Measurements from ENCODE around the gene TCIRG1. TPM values are rescaled to one million over a fixed set of nuclear protein-coding genes. Genes with fewer than 3 reads are reported as not detected.
A peak's percentile ranks its signal among the peaks of the same experiment; 100 is the strongest.

TCIRG1 gene
- total and polyA plus RNA-seq, 2 of the 13 experiments (the other 11 are each of a cell fraction or from before 2014, with no cell fraction given), result 48.0 to 69.6 TPM

DNA sequence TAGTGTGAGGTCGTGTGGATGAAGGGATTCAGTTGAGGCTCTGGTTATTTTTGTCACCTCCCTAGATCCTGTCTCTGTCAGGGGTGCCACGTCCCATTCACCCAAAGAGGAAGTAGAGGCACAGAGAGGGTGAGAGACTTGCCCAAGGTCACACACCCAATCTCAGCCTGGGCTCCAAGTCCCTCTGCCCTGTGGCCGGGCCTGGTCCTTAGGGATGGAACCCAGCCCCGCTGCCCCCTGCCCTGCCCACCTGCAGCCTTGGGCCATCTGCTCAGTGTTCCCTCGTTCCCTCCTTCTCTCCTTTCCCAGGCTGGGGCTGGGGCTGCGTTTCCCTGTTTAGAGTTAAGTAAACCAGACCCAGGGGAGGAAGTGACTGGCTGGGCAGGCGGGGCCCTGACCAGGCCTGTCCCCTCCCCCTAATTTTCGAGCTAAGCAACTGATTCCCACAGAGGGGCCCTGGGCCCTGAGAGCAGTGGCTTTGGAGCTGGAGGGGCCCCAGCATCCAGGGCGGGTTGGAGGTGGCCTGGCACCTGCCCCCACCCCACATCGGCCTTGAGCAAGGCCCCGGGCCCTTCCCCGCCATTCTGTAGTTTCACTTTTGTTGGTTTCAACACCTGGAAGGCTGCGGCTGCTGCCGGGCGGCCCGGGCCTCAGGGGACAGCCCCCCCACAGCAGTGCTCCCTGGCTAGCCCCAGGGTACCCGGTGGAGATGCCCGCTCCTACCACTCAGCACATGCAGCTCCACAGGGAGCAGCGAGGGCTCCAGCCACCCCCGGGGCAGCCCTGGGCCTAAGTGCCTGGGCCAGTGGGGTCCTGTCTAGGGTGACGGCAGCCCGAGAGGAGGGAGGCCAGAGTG lies 1.5 kb downstream of the TCIRG1 start (continued):
- TF ChIP-seq ZNF850 (CRISPR knock-in tag; conservative IDR thresholded peaks at IDR 0.05) (no peak), ZNF776 (CRISPR knock-in tag; IDR thresholded peaks at IDR 0.05) (no peak), ARNT2 (CRISPR knock-in tag; IDR thresholded peaks at IDR 0.05; ENCODE audit: low read depth) (peak; percentile 71; the same call in 1 of the 2 replicates), IRF2 (CRISPR knock-in tag; IDR thresholded peaks at IDR 0.05) (no peak), HNRNPK (IDR thresholded peaks at IDR 0.05; ENCODE audit: low read depth, low read length, poor library complexity, severe bottlenecking) (no peak), ZNF350 (CRISPR knock-in tag; IDR thresholded peaks at IDR 0.05; ENCODE audit: borderline replicate concordance, low read depth) (peak; percentile 69; the same call in 1 of the 2 replicates), EHMT2 (IDR thresholded peaks at IDR 0.05; ENCODE audit: borderline replicate concordance, low read depth, low read length) (no peak), TEAD2 (CRISPR knock-in tag; IDR thresholded peaks at IDR 0.05) (no peak), HNRNPLL (IDR thresholded peaks at IDR 0.05; ENCODE audit: low read depth, low read length, poor library complexity, severe bottlenecking) (peak; percentile 53), ZNF143 (CRISPR knock-in tag; IDR thresholded peaks at IDR 0.05) (0 out of 2 replicates have a peak, but pooled peaks have one; percentile 18), ZNF747 (CRISPR knock-in tag; IDR thresholded peaks at IDR 0.05; ENCODE audit: borderline replicate concordance) (no peak), RFXAP (CRISPR knock-in tag; IDR thresholded peaks at IDR 0.05; ENCODE audit: borderline replicate concordance) (0 out of 2 replicates have a peak, but pooled peaks have one; percentile 23), ZBTB38 (CRISPR knock-in tag; IDR thresholded peaks at IDR 0.05) (no peak), ZFP1 (CRISPR knock-in tag; IDR thresholded peaks at IDR 0.05) (no peak), ZNF251 (CRISPR knock-in tag; IDR thresholded peaks at IDR 0.05) (no peak)
- TF ChIP-seq, protein P1, sequence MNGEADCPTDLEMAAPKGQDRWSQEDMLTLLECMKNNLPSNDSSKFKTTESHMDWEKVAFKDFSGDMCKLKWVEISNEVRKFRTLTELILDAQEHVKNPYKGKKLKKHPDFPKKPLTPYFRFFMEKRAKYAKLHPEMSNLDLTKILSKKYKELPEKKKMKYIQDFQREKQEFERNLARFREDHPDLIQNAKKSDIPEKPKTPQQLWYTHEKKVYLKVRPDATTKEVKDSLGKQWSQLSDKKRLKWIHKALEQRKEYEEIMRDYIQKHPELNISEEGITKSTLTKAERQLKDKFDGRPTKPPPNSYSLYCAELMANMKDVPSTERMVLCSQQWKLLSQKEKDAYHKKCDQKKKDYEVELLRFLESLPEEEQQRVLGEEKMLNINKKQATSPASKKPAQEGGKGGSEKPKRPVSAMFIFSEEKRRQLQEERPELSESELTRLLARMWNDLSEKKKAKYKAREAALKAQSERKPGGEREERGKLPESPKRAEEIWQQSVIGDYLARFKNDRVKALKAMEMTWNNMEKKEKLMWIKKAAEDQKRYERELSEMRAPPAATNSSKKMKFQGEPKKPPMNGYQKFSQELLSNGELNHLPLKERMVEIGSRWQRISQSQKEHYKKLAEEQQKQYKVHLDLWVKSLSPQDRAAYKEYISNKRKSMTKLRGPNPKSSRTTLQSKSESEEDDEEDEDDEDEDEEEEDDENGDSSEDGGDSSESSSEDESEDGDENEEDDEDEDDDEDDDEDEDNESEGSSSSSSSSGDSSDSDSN (CRISPR knock-in tag; IDR thresholded peaks at IDR 0.05), result peak; percentile 38
- TF ChIP-seq, protein P2, sequence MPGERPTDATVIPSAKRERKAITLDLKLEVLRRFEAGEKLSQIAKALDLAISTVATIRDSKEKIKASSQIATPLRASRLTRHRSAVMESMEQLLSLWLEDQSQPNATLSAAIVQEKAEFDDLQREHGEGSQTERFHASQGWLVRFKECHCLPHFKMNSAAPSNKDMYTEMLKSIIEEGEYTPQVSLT (CRISPR knock-in tag; IDR thresholded peaks at IDR 0.05; ENCODE audit: borderline replicate concordance, low read depth), result no peak
- TF ChIP-seq, protein P3, sequence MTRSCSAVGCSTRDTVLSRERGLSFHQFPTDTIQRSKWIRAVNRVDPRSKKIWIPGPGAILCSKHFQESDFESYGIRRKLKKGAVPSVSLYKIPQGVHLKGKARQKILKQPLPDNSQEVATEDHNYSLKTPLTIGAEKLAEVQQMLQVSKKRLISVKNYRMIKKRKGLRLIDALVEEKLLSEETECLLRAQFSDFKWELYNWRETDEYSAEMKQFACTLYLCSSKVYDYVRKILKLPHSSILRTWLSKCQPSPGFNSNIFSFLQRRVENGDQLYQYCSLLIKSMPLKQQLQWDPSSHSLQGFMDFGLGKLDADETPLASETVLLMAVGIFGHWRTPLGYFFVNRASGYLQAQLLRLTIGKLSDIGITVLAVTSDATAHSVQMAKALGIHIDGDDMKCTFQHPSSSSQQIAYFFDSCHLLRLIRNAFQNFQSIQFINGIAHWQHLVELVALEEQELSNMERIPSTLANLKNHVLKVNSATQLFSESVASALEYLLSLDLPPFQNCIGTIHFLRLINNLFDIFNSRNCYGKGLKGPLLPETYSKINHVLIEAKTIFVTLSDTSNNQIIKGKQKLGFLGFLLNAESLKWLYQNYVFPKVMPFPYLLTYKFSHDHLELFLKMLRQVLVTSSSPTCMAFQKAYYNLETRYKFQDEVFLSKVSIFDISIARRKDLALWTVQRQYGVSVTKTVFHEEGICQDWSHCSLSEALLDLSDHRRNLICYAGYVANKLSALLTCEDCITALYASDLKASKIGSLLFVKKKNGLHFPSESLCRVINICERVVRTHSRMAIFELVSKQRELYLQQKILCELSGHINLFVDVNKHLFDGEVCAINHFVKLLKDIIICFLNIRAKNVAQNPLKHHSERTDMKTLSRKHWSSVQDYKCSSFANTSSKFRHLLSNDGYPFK (CRISPR knock-in tag; IDR thresholded peaks at IDR 0.05; ENCODE audit: borderline replicate concordance), result no peak; the same call in 1 of the 2 replicates
- TF ChIP-seq, protein P4, sequence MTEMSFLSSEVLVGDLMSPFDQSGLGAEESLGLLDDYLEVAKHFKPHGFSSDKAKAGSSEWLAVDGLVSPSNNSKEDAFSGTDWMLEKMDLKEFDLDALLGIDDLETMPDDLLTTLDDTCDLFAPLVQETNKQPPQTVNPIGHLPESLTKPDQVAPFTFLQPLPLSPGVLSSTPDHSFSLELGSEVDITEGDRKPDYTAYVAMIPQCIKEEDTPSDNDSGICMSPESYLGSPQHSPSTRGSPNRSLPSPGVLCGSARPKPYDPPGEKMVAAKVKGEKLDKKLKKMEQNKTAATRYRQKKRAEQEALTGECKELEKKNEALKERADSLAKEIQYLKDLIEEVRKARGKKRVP (CRISPR knock-in tag; IDR thresholded peaks at IDR 0.05), result no peak
- TF ChIP-seq, protein P5, sequence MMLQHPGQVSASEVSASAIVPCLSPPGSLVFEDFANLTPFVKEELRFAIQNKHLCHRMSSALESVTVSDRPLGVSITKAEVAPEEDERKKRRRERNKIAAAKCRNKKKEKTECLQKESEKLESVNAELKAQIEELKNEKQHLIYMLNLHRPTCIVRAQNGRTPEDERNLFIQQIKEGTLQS (CRISPR knock-in tag; IDR thresholded peaks at IDR 0.05), result no peak

Data from HepG2 (cell line).